ENCODE measurements around the gene C1orf52.

The C1orf52 gene

GRCh38 chr1:85296980-85297379 is 37.5 kb upstream of the C1orf52 start:
- Histone ChIP-seq H3K4me1 (ENCODE audit: control insufficient read depth in 1 of 2, insufficient read depth in 2 of 2, low read length in 2 of 2) (no peaks in the 10 kb centered on the region), H2BK120ac (ENCODE audit: insufficient read depth, low read length, poor library complexity) (no peak overlapping the region), H4K91ac (ENCODE audit: low read depth, low read length) (no peak overlapping the region), H3K4me3 (ENCODE audit: low read depth, low read length) (no peak overlapping the region), H2AFZ (ENCODE audit: insufficient read depth, low read length, poor library complexity) (no peak overlapping the region), H3K79me2 (ENCODE audit: control insufficient read depth, insufficient read depth, low read length, poor library complexity) (no peaks in the 10 kb centered on the region), H3K27ac (ENCODE audit: low read depth, low read length) (no peak overlapping the region), H3K27me3 (ENCODE audit: insufficient read depth, low read length) (no peaks in the 10 kb centered on the region), H3K4ac (ENCODE audit: low read depth, low read length) (no peak overlapping the region), H3K14ac (ENCODE audit: low read length) (no peak overlapping the region), H4K12ac (ENCODE audit: low read depth, low read length) (no peak overlapping the region), H3K36me3 (ENCODE audit: control insufficient read depth in 1 of 2, insufficient read depth in 2 of 2, low read length in 2 of 2) (no peaks in the 10 kb centered on the region), H3K23ac (ENCODE audit: low read length) (no peak overlapping the region), H3K9ac (ENCODE audit: low read length) (no peak overlapping the region), H3K18ac (ENCODE audit: low read length) (no peak overlapping the region), H2BK5ac (ENCODE audit: low read depth, low read length, poor library complexity) (no peak overlapping the region), H2BK12ac (ENCODE audit: low read length) (no peak overlapping the region), H3K9me3 (ENCODE audit: insufficient read depth, low read depth, low read length) (no peaks in the 10 kb centered on the region), H3K4me2 (ENCODE audit: low read length) (no peak overlapping the region), H3K79me1 (ENCODE audit: low read length) (no peaks in the 10 kb centered on the region), H4K8ac (ENCODE audit: low read depth, low read length) (no peak overlapping the region), H2AK5ac (ENCODE audit: low read length) (no peak overlapping the region)
- no CpG with 5 or more reads among the region's 1 CpG for WGBS (ENCODE audit: extremely low coverage, insufficient coverage, insufficient read length)
- DNase-seq: no peak

- no peak overlapping the region for H3K4me3 ChIP-seq (ENCODE audit: low read depth, low read length)
- H3K9ac ChIP-seq (ENCODE audit: low read length): no peak overlapping the region
- H3K4ac ChIP-seq (ENCODE audit: low read depth, low read length): no peak overlapping the region
- no peak overlapping the region for H4K12ac ChIP-seq (ENCODE audit: low read depth, low read length)
- H3K9me3 ChIP-seq (ENCODE audit: insufficient read depth, low read depth, low read length): no peaks in the 10 kb centered on the region
- H2BK12ac ChIP-seq (ENCODE audit: low read length): no peak overlapping the region
- no peaks in the 10 kb centered on the region for H3K79me1 ChIP-seq (ENCODE audit: low read length)
- no peaks in the 10 kb centered on the region for H3K36me3 ChIP-seq (ENCODE audit: control insufficient read depth in 1 of 2, insufficient read depth in 2 of 2, low read length in 2 of 2)
- H3K4me2 ChIP-seq (ENCODE audit: low read length): no peak overlapping the region
- no peak overlapping the region for H2BK5ac ChIP-seq (ENCODE audit: low read depth, low read length, poor library complexity)
- no peak overlapping the region for H3K14ac ChIP-seq (ENCODE audit: low read length)
- no peaks in the 10 kb centered on the region for H3K4me1 ChIP-seq (ENCODE audit: control insufficient read depth in 1 of 2, insufficient read depth in 2 of 2, low read length in 2 of 2)
- no peaks in the 10 kb centered on the region for H3K79me2 ChIP-seq (ENCODE audit: control insufficient read depth, insufficient read depth, low read length, poor library complexity)
- H3K27ac ChIP-seq (ENCODE audit: low read depth, low read length): no peak overlapping the region
- DNase-seq: no peak
- no peak overlapping the region for H3K23ac ChIP-seq (ENCODE audit: low read length)
- no CpG with 5 or more reads among the region's 4 CpGs for WGBS (ENCODE audit: extremely low coverage, insufficient coverage, insufficient read length)
- H2AK5ac ChIP-seq (ENCODE audit: low read length): no peak overlapping the region
- no peak overlapping the region for H3K18ac ChIP-seq (ENCODE audit: low read length)
- no peak overlapping the region for H2BK120ac ChIP-seq (ENCODE audit: insufficient read depth, low read length, poor library complexity)
- no peak overlapping the region for H4K8ac ChIP-seq (ENCODE audit: low read depth, low read length)
- no peaks in the 10 kb centered on the region for H3K27me3 ChIP-seq (ENCODE audit: insufficient read depth, low read length)
- no peak overlapping the region for H4K91ac ChIP-seq (ENCODE audit: low read depth, low read length)
- no peak overlapping the region for H2AFZ ChIP-seq (ENCODE audit: insufficient read depth, low read length, poor library complexity)
Observed at GRCh38 chr1:85295654-85296053, 36.2 kb upstream of the C1orf52 start.

GRCh38 chr1:85295006-85295431 is 35.6 kb upstream of the C1orf52 start:
- H4K91ac ChIP-seq (ENCODE audit: low read depth, low read length): no peak overlapping the region
- H3K14ac ChIP-seq (ENCODE audit: low read length): no peak overlapping the region
- DNase-seq: no peak
- no peaks in the 10 kb centered on the region for H3K79me2 ChIP-seq (ENCODE audit: control insufficient read depth, insufficient read depth, low read length, poor library complexity)
- no peaks in the 10 kb centered on the region for H3K4me1 ChIP-seq (ENCODE audit: control insufficient read depth in 1 of 2, insufficient read depth in 2 of 2, low read length in 2 of 2)
- peaks cover 2% of the 10 kb centered on the region for H3K27me3 ChIP-seq (ENCODE audit: insufficient read depth, low read length)
- no peaks in the 10 kb centered on the region for H3K9me3 ChIP-seq (ENCODE audit: insufficient read depth, low read depth, low read length)
- no peak overlapping the region for H3K4me3 ChIP-seq (ENCODE audit: low read depth, low read length)
- no peaks in the 10 kb centered on the region for H3K36me3 ChIP-seq (ENCODE audit: control insufficient read depth in 1 of 2, insufficient read depth in 2 of 2, low read length in 2 of 2)
- H3K27ac ChIP-seq (ENCODE audit: low read depth, low read length): no peak overlapping the region
- no CpG with 5 or more reads among the region's 3 CpGs for WGBS (ENCODE audit: extremely low coverage, insufficient coverage, insufficient read length)
- H2BK5ac ChIP-seq (ENCODE audit: low read depth, low read length, poor library complexity): no peak overlapping the region
- no peaks in the 10 kb centered on the region for H3K79me1 ChIP-seq (ENCODE audit: low read length)
- H3K4ac ChIP-seq (ENCODE audit: low read depth, low read length): no peak overlapping the region
- no peak overlapping the region for H4K12ac ChIP-seq (ENCODE audit: low read depth, low read length)
- no peak overlapping the region for H3K18ac ChIP-seq (ENCODE audit: low read length)
- H4K8ac ChIP-seq (ENCODE audit: low read depth, low read length): no peak overlapping the region
- H3K4me2 ChIP-seq (ENCODE audit: low read length): no peak overlapping the region
- no peak overlapping the region for H2AK5ac ChIP-seq (ENCODE audit: low read length)
- no peak overlapping the region for H2BK12ac ChIP-seq (ENCODE audit: low read length)
- H3K23ac ChIP-seq (ENCODE audit: low read length): no peak overlapping the region
- H2BK120ac ChIP-seq (ENCODE audit: insufficient read depth, low read length, poor library complexity): no peak overlapping the region
- H2AFZ ChIP-seq (ENCODE audit: insufficient read depth, low read length, poor library complexity): no peak overlapping the region
- H3K9ac ChIP-seq (ENCODE audit: low read length): no peak overlapping the region

GRCh38 chr1:85290826-85291225 is 31.4 kb upstream of the C1orf52 start:
- Histone ChIP-seq H4K8ac (ENCODE audit: low read depth, low read length) (no peak overlapping the region), H3K4me3 (ENCODE audit: low read depth, low read length) (no peak overlapping the region), H4K12ac (ENCODE audit: low read depth, low read length) (no peak overlapping the region), H2AK5ac (ENCODE audit: low read length) (no peak overlapping the region), H2BK120ac (ENCODE audit: insufficient read depth, low read length, poor library complexity) (no peak overlapping the region), H2AFZ (ENCODE audit: insufficient read depth, low read length, poor library complexity) (no peak overlapping the region), H3K79me2 (ENCODE audit: control insufficient read depth, insufficient read depth, low read length, poor library complexity) (no peaks in the 10 kb centered on the region), H2BK12ac (ENCODE audit: low read length) (no peak overlapping the region), H3K14ac (ENCODE audit: low read length) (no peak overlapping the region), H3K23ac (ENCODE audit: low read length) (no peak overlapping the region), H3K27ac (ENCODE audit: low read depth, low read length) (no peak overlapping the region), H3K27me3 (ENCODE audit: insufficient read depth, low read length) (peaks cover 2% of the 10 kb centered on the region), H2BK5ac (ENCODE audit: low read depth, low read length, poor library complexity) (no peak overlapping the region), H3K4me2 (ENCODE audit: low read length) (no peak overlapping the region), H3K9me3 (ENCODE audit: insufficient read depth, low read depth, low read length) (no peaks in the 10 kb centered on the region), H3K79me1 (ENCODE audit: low read length) (no peaks in the 10 kb centered on the region), H4K91ac (ENCODE audit: low read depth, low read length) (no peak overlapping the region), H3K36me3 (ENCODE audit: control insufficient read depth in 1 of 2, insufficient read depth in 2 of 2, low read length in 2 of 2) (no peaks in the 10 kb centered on the region), H3K18ac (ENCODE audit: low read length) (no peak overlapping the region), H3K4ac (ENCODE audit: low read depth, low read length) (no peak overlapping the region), H3K4me1 (ENCODE audit: control insufficient read depth in 1 of 2, insufficient read depth in 2 of 2, low read length in 2 of 2) (no peaks in the 10 kb centered on the region), H3K9ac (ENCODE audit: low read length) (no peak overlapping the region)
- WGBS (ENCODE audit: extremely low coverage, insufficient coverage, insufficient read length): no CpG with 5 or more reads among the region's 2 CpGs
- DNase-seq: no peak
